OCI-LY7 (cell line): ENCODE data around the gene CRTAP.

ENCODE experiments used
- EZH2phosphoT487 ChIP-seq: fragments of 200-600 bp; sonication (generic); IDR thresholded peaks from 2 replicates; pipeline ENCODE4 v1.6.1; 2018; ENCODE audit warnings: low read depth, borderline replicate concordance, mild to moderate bottlenecking, mixed run types, antibody characterized with exemption, low read length, moderate library complexity, mixed read lengths
- TF ChIP-seq, protein P1 (sequence below): fragments of 200-600 bp; sonication (generic); conservative IDR thresholded peaks from 2 replicates; pipeline ENCODE4 v1.5.1; 2014; ENCODE audit warnings: mild to moderate bottlenecking, antibody characterized with exemption, low read length, moderate library complexity, mixed read lengths

GRCh38 chr3:33179132-33179531 is 65.3 kb downstream of the CRTAP start:
- TF ChIP-seq, protein P1, sequence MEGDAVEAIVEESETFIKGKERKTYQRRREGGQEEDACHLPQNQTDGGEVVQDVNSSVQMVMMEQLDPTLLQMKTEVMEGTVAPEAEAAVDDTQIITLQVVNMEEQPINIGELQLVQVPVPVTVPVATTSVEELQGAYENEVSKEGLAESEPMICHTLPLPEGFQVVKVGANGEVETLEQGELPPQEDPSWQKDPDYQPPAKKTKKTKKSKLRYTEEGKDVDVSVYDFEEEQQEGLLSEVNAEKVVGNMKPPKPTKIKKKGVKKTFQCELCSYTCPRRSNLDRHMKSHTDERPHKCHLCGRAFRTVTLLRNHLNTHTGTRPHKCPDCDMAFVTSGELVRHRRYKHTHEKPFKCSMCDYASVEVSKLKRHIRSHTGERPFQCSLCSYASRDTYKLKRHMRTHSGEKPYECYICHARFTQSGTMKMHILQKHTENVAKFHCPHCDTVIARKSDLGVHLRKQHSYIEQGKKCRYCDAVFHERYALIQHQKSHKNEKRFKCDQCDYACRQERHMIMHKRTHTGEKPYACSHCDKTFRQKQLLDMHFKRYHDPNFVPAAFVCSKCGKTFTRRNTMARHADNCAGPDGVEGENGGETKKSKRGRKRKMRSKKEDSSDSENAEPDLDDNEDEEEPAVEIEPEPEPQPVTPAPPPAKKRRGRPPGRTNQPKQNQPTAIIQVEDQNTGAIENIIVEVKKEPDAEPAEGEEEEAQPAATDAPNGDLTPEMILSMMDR, result no peak
- no peak for TF ChIP-seq EZH2phosphoT487
